A549 (cell line): ENCODE measurements around the gene MLF1. TPM values are rescaled to one million over a fixed set of nuclear protein-coding genes. Genes with fewer than 3 reads are reported as not detected.

ENCODE experiments used
- ATAC-seq, 2 experiments: fragments of 200-7000 bp in 1 of 2; fragments of >200 bp in 1 of 2; cut with Nextera tagmentation in 1 of 2; cut with Tn5 transposase in 1 of 2; 3 replicates each; pipeline versions ENCODE4 v1.8.0 to v1.9.1; 2018 to 2020; ENCODE audit warnings: mild to moderate bottlenecking in 1 of 2, moderate library complexity in 1 of 2
- CTCF ChIA-PET: fragments of 300-600 bp; sonication (Branson Sonifier 250); formaldehyde crosslinking; extraction: SDS; loops from one replicate; lab custom pipeline; 2021; ENCODE audit warnings: antibody characterized with exemption, inconsistent platforms; lab: Yijun Ruan, JAX
- POLR2A ChIA-PET: fragments of 350-600 bp; formaldehyde crosslinking; extraction: SDS; loops from one replicate; lab custom pipeline; 2021; ENCODE audit warnings: antibody characterized with exemption, inconsistent platforms; lab: Yijun Ruan, JAX
- DNase-seq, 2 experiments: peaks; one replicate each; pipeline versions ENCODE4 v3.0.0 to v3.0.0-alpha.2; 2011 to 2016; ENCODE audit warnings: low read depth in 1 of 2, low spot score in 1 of 2
- FAIRE-seq: peaks from 2 replicates; lab custom pipeline; 2011; peaks lifted over from hg19 to GRCh38; lab: Jason Lieb, UNC
- H3K27ac ChIP-seq, 2 experiments: fragments of >200 bp; sonication (Bioruptor Twin); formaldehyde crosslinking; 3 replicates each; pipeline ENCODE4 v1.5.1; 2016 to 2017
- H3K4me1 ChIP-seq: fragments of >200 bp; sonication (Bioruptor Twin); formaldehyde crosslinking; 3 replicates; pipeline ENCODE4 v1.6.1; 2016
- H3K4me2 ChIP-seq: fragments of >200 bp; sonication (Bioruptor Twin); formaldehyde crosslinking; 3 replicates; pipeline ENCODE4 v1.6.1; 2016
- H3K4me3 ChIP-seq: fragments of >200 bp; sonication (Bioruptor Twin); formaldehyde crosslinking; 3 replicates; pipeline ENCODE4 v1.5.1; 2016
- H3K9me3 ChIP-seq: fragments of >200 bp; sonication (Bioruptor Twin); formaldehyde crosslinking; 3 replicates; pipeline ENCODE4 v1.6.1; 2016
- CBX2 ChIP-seq: fragments of 200-600 bp; sonication (generic); IDR thresholded peaks from 2 replicates; pipeline ENCODE4 v1.6.1; 2016; ENCODE audit warnings: low read depth, mild to moderate bottlenecking, borderline replicate concordance
- CEBPB ChIP-seq, 2 experiments: fragments of >200 bp in 1 of 2; sonication (Bioruptor Twin) in 1 of 2; formaldehyde crosslinking in 1 of 2; IDR thresholded peaks; 2 replicates each; pipeline ENCODE4 v1.6.1; 2012 to 2016
- CHD4 ChIP-seq: fragments of 200-600 bp; sonication (generic); IDR thresholded peaks from 2 replicates; pipeline ENCODE4 v1.6.1; 2016; ENCODE audit warnings: antibody characterized with exemption, mild to moderate bottlenecking, borderline replicate concordance
- EHMT2 ChIP-seq: fragments of 200-600 bp; sonication (generic); IDR thresholded peaks from 2 replicates; pipeline ENCODE4 v1.6.1; 2016; ENCODE audit warnings: antibody characterized with exemption, low read depth, mild to moderate bottlenecking, moderate library complexity
- ESRRA ChIP-seq: fragments of 150-350 bp; IDR thresholded peaks from 2 replicates; pipeline ENCODE4 v1.6.1; 2014; ENCODE audit warnings: mild to moderate bottlenecking, low read length, borderline replicate concordance
- FOSL2 ChIP-seq, 2 experiments: fragments of 450-650 bp in 1 of 2; fragments of >200 bp in 1 of 2; sonication (Bioruptor Twin) in 1 of 2; formaldehyde crosslinking; IDR thresholded peaks; 2 replicates each; pipeline versions ENCODE4 v1.5.0 to v1.6.1; 2016 to 2020; ENCODE audit warnings: mild to moderate bottlenecking in 1 of 2, moderate library complexity in 1 of 2
- GATA3 ChIP-seq: IDR thresholded peaks from 2 replicates; pipeline ENCODE4 v1.6.1; 2012; ENCODE audit warnings: borderline replicate concordance
- HEYL ChIP-seq: fragments of 250-450 bp; sonication (Bioruptor Pico); IDR thresholded peaks from 2 replicates; pipeline ENCODE4 v1.8.0; 2021; ENCODE audit warnings: mild to moderate bottlenecking, moderate library complexity
- JUNB ChIP-seq: fragments of >200 bp; sonication (Bioruptor Twin); formaldehyde crosslinking; IDR thresholded peaks from 2 replicates; pipeline ENCODE4 v1.6.1; 2016
- KDM5A ChIP-seq: fragments of 200-600 bp; sonication (generic); IDR thresholded peaks from 2 replicates; pipeline ENCODE4 v1.6.1; 2016; ENCODE audit warnings: antibody characterized with exemption, mild to moderate bottlenecking
- MYC ChIP-seq: IDR thresholded peaks from 2 replicates; pipeline ENCODE4 v1.6.1; 2012; ENCODE audit warnings: mild to moderate bottlenecking, inconsistent platforms, low read length, improper control_type of control experiment, borderline replicate concordance
- NFE2L2 ChIP-seq: fragments of 150-350 bp; conservative IDR thresholded peaks from 2 replicates; pipeline ENCODE4 v1.6.1; 2014; ENCODE audit warnings: low read length
- PHF8 ChIP-seq: fragments of 200-600 bp; sonication (generic); IDR thresholded peaks from 2 replicates; pipeline ENCODE4 v1.6.1; 2016; ENCODE audit warnings: low read depth, mild to moderate bottlenecking, antibody characterized with exemption, moderate library complexity, borderline replicate concordance
- RAD21 ChIP-seq, 2 experiments: fragments of >200 bp in 1 of 2; sonication (Bioruptor Twin) in 1 of 2; formaldehyde crosslinking in 1 of 2; IDR thresholded peaks in 1 of 2; conservative IDR thresholded peaks in 1 of 2; 2 replicates in 1 of 2; 3 replicates in 1 of 2; pipeline ENCODE4 v1.6.1; 2012 to 2018; ENCODE audit warnings: inconsistent platforms in 1 of 2
- RARB ChIP-seq: fragments of 250-450 bp; sonication (Bioruptor Pico); IDR thresholded peaks from 2 replicates; pipeline ENCODE4 v1.8.0; 2021; ENCODE audit warnings: mild to moderate bottlenecking, moderate library complexity
- RFX5 ChIP-seq: fragments of 450-650 bp; IDR thresholded peaks from 2 replicates; pipeline ENCODE4 v1.7.1; 2014; ENCODE audit warnings: antibody characterized with exemption, mild to moderate bottlenecking, moderate library complexity
- TFCP2L1 ChIP-seq: fragments of 250-450 bp; sonication (Bioruptor Pico); IDR thresholded peaks from 2 replicates; pipeline ENCODE4 v1.5.0; 2021; ENCODE audit warnings: mild to moderate bottlenecking
- TP53 ChIP-seq: fragments of 250-450 bp; sonication (Bioruptor Pico); IDR thresholded peaks from 2 replicates; pipeline ENCODE4 v1.5.0; 2021; ENCODE audit warnings: mild to moderate bottlenecking, moderate library complexity
- WGBS: methylation state at CpG from one replicate; pipeline ENCODE4 v1.1.6; 2017; ENCODE audit errors: missing lambda C conversion rate; 5-methylcytosine and 5-hydroxymethylcytosine counted together
- polyA plus RNA-seq, 4 experiments: library from polyadenylated mRNA; depleted of rRNA in 3 of 4; stranded (reverse); fragments of >200 nt; fragmentation: RNase III in 1 of 4; extraction: RNeasy Plus Mini Kit Qiagen cat#74134 plus additional on column Dnase treatment in 1 of 4; gene quantifications; 2 replicates in 3 of 4; 3 replicates in 1 of 4; pipeline ENCODE4 v1.2.3, GENCODE V29; 2011 to 2017
- TF ChIP-seq, protein P1 (sequence below): fragments of >200 bp; sonication (Bioruptor Twin); formaldehyde crosslinking; IDR thresholded peaks from 3 replicates; pipeline ENCODE4 v1.6.1; 2016
- TF ChIP-seq, protein P2 (sequence below): fragments of 200-600 bp; sonication (generic); IDR thresholded peaks from 2 replicates; pipeline ENCODE4 v1.6.1; 2016; ENCODE audit warnings: antibody characterized with exemption, mild to moderate bottlenecking, moderate library complexity
- TF ChIP-seq, protein P3 (sequence below): fragments of >200 bp; sonication (Bioruptor Twin); formaldehyde crosslinking; IDR thresholded peaks from 3 replicates; pipeline ENCODE4 v1.5.1; 2016

MLF1 gene
- polyA plus RNA-seq, 2 of the 4 experiments (the other 2 are of a cell fraction) = 13.5 to 18.6 TPM

DNA sequence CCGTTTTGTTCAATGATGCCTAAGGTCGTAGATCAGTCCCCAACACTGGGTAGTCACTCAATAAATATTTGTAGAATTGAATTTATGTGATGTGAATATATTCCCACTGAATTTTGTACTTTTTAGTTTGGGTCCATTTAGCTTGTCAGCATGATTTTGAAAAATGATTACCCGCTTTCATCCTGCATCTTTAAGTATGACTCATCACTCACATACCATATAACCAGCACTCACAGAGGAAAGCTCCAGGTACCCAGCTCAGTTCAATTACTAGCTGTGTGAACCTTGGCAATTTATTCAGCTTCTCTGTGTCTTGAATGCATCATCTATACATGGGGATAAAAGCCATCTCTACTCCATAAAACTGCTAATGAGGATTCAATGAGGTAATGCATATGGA, 2.2 kb upstream of the MLF1 start:
- ATAC-seq = no peak
- H3K4me2 ChIP-seq = no peak overlapping the region
- 36% methylated on average over 3 of the region's 3 CpGs for WGBS
- FAIRE-seq = no peak
- CTCF ChIA-PET = interaction anchor here (1.1 to 1.7 kb wide), 4 partner anchors 10 to 1037 kb away, joined by 3 to 5 read pairs (median 4); partner anchors contain the start of gene GFM1
- POLR2A ChIA-PET = no interaction called here
- H3K27ac ChIP-seq = no peak overlapping the region
- no peak for DNase-seq
- no peak overlapping the region for H3K4me3 ChIP-seq
- TF ChIP-seq CBX2 = no peak
- TF ChIP-seq NFE2L2 = no peak
- TF ChIP-seq FOSL2 (IDR thresholded peaks at IDR 0.05) = no peak
- peak; percentile 88 for TF ChIP-seq FOSL2 (CRISPR knock-in tag; IDR thresholded peaks at IDR 0.05)
- TF ChIP-seq, protein P1, sequence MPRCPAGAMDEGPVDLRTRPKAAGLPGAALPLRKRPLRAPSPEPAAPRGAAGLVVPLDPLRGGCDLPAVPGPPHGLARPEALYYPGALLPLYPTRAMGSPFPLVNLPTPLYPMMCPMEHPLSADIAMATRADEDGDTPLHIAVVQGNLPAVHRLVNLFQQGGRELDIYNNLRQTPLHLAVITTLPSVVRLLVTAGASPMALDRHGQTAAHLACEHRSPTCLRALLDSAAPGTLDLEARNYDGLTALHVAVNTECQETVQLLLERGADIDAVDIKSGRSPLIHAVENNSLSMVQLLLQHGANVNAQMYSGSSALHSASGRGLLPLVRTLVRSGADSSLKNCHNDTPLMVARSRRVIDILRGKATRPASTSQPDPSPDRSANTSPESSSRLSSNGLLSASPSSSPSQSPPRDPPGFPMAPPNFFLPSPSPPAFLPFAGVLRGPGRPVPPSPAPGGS = no peak
- no peak for TF ChIP-seq CEBPB (IDR thresholded peaks at IDR 0.05)
- no peak for TF ChIP-seq MYC
- TF ChIP-seq JUNB = no peak
- no peak for TF ChIP-seq TP53
- H3K4me1 ChIP-seq = 0 out of 3 replicates have a peak, but pooled peaks cover 3% of the 10 kb centered on the region
- H3K9me3 ChIP-seq = no peaks in the 10 kb centered on the region

- no peak for ATAC-seq
- ChIA-PET POLR2A (no interaction called here), CTCF (interaction anchor here (1.2 to 1.7 kb wide), 4 partner anchors 9 to 1038 kb away, joined by 3 to 5 read pairs (median 4); no protein-coding TSS in a partner anchor)
- 0 out of 3 replicates have a peak, but pooled peaks cover 3% of the 10 kb centered on the region for H3K4me1 ChIP-seq
- no peak for DNase-seq
- no peak for FAIRE-seq
- TF ChIP-seq RARB (CRISPR knock-in tag) (no peak), GATA3 (no peak), TFCP2L1 (no peak), PHF8 (no peak)
- no peak overlapping the region for H3K4me2 ChIP-seq
- H3K9me3 ChIP-seq = no peaks in the 10 kb centered on the region
- H3K4me3 ChIP-seq = no peak overlapping the region
- 30% methylated on average over 3 of the region's 3 CpGs for WGBS
- H3K27ac ChIP-seq = no peak overlapping the region
Observed at GRCh38 chr3:158569794-158570193, 1.2 kb upstream of the MLF1 start.

DNA sequence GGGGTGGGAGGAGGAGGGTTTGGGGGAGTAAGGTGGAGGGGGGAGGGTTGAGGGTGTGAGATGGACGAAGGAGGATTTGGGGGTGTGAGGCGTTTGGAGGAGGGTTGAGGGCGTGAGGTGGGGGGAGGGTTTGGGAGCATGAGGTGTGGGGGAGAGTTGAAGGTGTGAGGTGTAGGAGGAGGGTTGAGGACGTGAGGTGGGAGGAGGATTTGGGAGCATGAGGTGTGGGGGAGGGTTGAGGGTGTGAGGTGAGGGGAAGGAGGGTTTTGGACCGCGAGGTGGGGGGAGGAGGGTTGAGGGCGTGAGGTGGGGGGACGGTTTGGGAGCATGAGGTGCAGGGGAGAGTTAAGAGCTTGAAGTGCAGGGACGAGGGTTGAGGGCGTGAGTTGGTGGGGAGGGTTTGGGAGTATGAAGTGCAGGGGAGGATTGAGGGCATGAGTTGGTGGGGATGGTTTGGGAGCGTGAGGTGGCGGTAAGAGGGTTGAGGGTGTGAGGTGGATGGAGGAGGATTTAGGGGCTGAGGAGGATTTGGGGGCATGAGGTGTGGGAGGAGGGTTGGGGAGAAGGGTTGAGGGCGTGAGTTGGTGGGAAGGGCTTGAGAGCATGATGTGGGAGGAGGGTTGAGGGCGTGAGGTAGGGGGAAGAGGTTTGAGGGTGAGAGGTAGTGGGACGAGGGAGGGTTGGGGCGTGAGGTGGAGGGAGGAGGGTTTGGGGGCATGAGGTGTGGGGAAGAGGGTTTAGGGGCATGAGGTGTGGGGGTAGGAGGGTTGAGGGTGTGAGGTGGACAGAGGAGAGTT, 1.2 kb downstream of the MLF1 start:
- no peak for DNase-seq
- Histone ChIP-seq H3K4me3 (no peak overlapping the region; the same call in 2 of the 3 replicates), H3K4me2 (peak overlapping the region; percentile 100), H3K4me1 (0 out of 3 replicates have a peak, but pooled peaks cover 3% of the 10 kb centered on the region), H3K27ac (peak overlapping the region in 1 of 2 experiments; percentile 81; a peak in 1 of 6 replicates), H3K9me3 (no peaks in the 10 kb centered on the region)
- no peak for FAIRE-seq
- ATAC-seq = no peak
- ChIA-PET CTCF (no interaction called here), POLR2A (no interaction called here)
- 93% methylated on average over 9 of the region's 16 CpGs for WGBS
- TF ChIP-seq RFX5 = no peak

DNA sequence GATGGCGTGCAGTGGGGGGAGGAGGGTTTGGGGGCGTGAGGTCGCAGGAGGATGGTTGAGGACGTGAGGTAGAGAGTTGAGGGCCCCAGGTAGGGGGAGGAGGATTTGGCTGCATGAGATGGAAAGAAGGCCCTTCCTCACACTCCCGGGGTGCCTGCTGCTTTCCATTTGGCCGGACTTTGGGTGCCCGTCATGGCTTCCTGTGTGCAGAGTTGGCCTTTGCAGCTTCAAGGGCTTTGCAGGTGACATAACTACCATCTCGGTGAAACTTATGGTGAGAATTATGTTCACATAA, 1.7 kb downstream of the MLF1 start:
- H3K4me3 ChIP-seq = no peak overlapping the region
- ATAC-seq (no peak), FAIRE-seq (no peak), DNase-seq (no peak)
- 92% methylated on average over 8 of the region's 8 CpGs for WGBS
- 0 out of 3 replicates have a peak, but pooled peaks cover 3% of the 10 kb centered on the region for H3K4me1 ChIP-seq
- no peak overlapping the region for H3K4me2 ChIP-seq
- TF ChIP-seq, protein P2, sequence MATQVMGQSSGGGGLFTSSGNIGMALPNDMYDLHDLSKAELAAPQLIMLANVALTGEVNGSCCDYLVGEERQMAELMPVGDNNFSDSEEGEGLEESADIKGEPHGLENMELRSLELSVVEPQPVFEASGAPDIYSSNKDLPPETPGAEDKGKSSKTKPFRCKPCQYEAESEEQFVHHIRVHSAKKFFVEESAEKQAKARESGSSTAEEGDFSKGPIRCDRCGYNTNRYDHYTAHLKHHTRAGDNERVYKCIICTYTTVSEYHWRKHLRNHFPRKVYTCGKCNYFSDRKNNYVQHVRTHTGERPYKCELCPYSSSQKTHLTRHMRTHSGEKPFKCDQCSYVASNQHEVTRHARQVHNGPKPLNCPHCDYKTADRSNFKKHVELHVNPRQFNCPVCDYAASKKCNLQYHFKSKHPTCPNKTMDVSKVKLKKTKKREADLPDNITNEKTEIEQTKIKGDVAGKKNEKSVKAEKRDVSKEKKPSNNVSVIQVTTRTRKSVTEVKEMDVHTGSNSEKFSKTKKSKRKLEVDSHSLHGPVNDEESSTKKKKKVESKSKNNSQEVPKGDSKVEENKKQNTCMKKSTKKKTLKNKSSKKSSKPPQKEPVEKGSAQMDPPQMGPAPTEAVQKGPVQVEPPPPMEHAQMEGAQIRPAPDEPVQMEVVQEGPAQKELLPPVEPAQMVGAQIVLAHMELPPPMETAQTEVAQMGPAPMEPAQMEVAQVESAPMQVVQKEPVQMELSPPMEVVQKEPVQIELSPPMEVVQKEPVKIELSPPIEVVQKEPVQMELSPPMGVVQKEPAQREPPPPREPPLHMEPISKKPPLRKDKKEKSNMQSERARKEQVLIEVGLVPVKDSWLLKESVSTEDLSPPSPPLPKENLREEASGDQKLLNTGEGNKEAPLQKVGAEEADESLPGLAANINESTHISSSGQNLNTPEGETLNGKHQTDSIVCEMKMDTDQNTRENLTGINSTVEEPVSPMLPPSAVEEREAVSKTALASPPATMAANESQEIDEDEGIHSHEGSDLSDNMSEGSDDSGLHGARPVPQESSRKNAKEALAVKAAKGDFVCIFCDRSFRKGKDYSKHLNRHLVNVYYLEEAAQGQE = no peak
- no peak for TF ChIP-seq CHD4
- TF ChIP-seq TFCP2L1 = no peak
- TF ChIP-seq, protein P3, sequence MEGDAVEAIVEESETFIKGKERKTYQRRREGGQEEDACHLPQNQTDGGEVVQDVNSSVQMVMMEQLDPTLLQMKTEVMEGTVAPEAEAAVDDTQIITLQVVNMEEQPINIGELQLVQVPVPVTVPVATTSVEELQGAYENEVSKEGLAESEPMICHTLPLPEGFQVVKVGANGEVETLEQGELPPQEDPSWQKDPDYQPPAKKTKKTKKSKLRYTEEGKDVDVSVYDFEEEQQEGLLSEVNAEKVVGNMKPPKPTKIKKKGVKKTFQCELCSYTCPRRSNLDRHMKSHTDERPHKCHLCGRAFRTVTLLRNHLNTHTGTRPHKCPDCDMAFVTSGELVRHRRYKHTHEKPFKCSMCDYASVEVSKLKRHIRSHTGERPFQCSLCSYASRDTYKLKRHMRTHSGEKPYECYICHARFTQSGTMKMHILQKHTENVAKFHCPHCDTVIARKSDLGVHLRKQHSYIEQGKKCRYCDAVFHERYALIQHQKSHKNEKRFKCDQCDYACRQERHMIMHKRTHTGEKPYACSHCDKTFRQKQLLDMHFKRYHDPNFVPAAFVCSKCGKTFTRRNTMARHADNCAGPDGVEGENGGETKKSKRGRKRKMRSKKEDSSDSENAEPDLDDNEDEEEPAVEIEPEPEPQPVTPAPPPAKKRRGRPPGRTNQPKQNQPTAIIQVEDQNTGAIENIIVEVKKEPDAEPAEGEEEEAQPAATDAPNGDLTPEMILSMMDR = no peak
- TF ChIP-seq ESRRA = no peak
- TF ChIP-seq RAD21 (conservative IDR thresholded peaks at IDR 0.05 in 1 of 2, IDR thresholded peaks at IDR 0.05 in 1 of 2) = no peak
- no peak for TF ChIP-seq HEYL
- no peak for TF ChIP-seq EHMT2
- TF ChIP-seq KDM5A = no peak
- TF ChIP-seq RARB (CRISPR knock-in tag) = no peak
- TF ChIP-seq TP53 = no peak
- ChIA-PET CTCF (interaction anchor here (1.7 kb wide), 1 partner anchor 13 kb away, joined by 3 read pairs; no protein-coding TSS in a partner anchor), POLR2A (no interaction called here)
- H3K9me3 ChIP-seq = no peaks in the 10 kb centered on the region
- no peak overlapping the region for H3K27ac ChIP-seq
